ENCODE data around the gene ANKDD1A.

ANKDD1A gene

DNA sequence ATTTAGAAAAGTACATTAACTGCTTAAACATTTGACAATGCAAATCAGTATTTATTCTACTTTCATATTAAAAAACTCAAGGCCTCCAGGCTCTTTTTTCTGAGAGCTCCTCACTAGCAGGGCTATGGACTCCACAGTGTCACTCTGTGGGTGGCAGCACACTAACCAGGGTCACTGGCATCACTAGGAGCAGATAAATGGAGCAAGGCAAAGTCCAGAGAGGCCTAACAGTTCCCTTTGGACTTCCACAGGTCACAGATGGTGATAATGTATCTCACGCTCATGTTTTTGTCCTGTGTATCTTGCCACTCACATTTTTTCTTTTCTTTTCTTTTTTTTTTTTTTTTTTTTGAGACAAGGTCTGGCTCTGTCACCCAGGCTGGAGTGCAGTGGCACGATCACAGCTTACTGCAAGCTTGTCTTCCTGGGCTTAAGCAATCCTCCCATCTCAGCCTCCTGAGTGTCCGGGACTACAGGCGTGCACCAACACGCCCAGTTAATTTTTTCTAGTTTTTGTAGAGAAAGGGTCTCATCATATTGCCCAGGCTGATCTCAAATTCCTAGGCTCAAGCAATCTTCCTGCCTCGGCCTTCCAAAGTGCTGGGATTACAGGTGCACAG, 70.2 kb downstream of the ANKDD1A start:
- no peak for DNase-seq

DNA sequence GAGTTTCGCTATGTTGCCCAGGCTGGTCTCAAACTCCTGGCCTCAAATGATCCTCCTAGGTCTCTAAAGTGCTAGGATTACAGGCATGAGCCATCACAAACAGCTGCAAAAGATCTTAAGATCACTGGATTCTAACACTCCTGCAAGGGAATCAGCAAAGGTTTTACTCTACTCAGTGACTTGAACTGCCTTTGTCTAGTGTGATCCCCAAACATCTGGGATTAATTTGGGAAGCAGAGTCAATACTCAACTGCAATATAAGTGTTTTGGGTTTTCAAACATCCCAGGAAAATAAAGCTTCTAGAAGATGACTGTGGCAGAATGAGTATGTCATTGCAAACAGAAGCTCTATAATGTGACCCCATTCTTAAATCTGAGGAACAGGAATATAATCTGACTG, 70.8 kb downstream of the ANKDD1A start:
- DNase-seq = no peak

DNA sequence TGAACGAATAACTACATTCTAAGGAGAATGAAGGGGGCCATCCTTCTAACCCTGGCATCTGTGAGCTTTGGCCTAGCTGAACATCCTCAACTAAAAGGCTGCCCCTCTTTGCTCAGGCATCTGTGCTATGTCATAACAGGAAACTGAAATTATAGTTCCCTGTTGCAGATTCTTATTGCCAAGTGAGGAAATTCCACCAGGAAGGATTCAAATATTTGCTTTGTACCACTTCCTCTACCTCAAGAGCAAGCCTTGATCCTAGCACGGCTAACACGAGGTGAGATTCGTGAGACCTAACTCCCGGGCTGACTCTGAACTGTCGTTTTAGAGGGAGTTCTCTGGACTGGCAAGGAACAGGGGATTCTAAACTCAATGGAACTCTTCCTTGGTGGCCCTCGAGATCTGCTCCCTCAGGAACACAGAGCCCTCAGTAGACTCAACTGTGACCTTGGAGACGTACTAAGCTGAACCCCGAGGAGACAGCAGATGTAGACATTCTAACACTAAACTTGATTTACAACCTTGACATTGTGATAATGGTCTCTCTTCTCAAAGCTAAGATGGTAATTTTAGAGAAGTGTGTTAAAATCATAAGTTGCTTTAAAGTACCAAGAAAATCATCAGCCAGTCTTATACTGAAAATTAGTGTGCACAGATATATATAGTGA, 73.8 kb downstream of the ANKDD1A start:
- DNase-seq = no peak

DNA sequence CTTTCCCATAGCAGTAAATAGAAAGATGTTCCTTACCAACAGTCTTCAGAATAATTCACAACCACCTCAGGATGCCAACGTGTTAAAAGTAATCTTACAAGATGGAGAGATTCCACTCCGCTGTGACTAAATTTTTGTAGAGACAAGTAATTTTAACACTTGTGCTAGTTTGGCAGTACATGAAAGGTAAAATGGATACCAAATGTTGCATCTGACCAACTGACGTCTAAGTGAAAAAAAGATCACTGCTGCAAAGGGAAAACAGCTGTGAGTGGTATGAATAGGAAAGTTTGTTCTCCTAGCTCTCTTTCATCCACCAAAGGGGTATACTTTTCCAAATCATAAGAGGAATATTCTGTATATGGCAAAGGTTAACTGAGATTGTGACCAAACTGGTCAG, 75.4 kb downstream of the ANKDD1A start:
- no peak for DNase-seq

DNA sequence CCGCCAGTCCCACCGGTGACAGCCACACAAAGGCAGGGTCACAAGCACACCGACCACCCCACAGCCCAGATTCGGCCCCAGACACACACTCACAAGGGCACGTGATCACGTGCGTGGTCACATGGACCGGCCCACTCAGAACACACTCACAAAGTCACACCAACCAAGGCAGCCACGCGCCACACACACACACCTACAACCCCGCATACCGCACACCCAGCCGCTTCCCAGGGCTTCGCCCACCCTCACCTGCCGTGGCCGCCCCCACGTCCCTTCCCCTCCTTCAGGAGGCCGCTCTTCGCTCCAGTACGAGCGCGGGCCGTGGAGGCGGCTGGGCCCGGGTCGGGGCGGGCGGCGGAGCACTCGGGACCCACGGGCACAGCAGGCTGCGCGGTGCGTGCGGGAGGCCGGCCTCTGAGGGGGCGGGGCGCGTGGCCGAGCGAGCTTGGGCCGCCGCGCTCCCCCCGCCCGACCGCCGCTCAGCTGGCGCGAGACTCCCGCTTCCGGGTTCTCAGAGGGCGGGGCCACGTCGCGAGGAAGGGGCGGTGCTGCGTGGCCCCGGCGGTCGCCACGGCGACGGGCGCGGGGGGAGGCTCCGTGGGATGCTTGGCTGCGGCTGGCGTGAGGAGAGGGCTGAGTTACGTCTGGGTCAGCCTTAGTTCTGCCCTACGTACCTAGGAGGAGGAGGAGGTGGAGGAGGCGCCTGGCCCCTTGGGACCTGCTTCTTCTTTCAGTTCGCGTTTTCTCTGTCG, 77.9 kb downstream of the ANKDD1A start, which contains the start of gene SPG21:
Gene SPG21 (minus strand): TSS at position 499 of the 752 bp plus-strand sequence. CDS start 6,345 bp downstream, outside the sequence.
- DNase-seq = peak; percentile 63

DNA sequence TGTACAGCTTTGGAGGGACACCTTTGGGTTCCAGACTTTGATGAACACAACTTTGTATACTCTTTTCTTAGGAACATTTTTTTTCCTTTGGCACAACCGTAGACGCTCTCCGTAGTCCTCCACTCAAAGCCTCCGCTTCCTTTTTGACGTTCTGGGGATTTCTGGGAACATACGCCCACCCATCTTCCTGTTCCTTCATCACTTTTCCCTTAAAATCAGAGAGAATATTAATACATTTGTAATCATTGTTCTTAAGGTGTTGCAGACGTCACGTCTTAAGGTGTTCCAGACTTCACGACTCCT, 78.4 kb downstream of the ANKDD1A start:
- no peak for DNase-seq

DNA sequence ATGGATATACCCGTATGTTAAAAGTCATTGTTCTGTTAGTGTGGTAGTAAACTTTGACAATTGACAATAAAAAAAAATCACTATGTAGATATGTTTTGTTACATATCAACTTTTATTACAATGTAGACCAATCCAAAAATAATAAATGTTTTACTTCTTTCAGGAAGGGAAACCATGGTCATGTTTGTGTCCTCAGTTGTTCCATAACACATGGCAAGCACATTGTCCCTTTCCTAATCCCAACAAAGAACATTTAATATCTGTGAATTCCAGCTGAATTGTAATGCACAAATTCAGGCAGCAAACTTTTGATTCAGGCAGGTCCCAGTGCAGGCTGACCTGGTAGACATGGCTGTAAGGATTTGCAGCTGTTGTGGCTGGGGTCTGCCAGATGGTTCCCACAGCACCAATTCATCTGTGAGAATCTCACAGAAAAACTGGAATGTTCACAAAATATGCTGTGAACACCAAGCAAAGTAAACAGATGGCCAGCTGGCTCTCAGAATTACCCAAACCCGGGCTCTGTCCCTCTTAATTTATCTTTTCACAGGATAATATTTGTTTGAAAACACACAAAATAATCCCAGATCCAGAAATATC, 79.9 kb downstream of the ANKDD1A start:
- DNase-seq = no peak

DNA sequence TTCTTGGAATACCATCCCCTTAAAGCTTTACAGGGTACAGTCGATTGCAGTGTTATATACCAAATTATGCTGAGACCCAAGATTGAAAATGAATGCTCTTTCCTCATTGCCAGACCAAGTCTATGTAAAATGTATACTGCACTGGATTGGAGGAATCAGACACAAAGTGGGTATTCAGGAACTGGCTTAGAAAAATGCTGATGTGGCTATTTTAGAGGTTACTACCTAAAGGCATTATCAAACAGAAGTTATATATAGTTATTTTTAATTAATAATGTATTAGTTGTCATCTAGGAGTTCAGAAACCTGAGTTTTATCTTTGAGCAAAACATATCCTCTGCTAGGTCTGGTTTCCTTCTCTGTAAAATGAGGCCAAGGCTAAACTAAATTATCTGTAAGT, 81.6 kb downstream of the ANKDD1A start:
- DNase-seq = no peak

DNA sequence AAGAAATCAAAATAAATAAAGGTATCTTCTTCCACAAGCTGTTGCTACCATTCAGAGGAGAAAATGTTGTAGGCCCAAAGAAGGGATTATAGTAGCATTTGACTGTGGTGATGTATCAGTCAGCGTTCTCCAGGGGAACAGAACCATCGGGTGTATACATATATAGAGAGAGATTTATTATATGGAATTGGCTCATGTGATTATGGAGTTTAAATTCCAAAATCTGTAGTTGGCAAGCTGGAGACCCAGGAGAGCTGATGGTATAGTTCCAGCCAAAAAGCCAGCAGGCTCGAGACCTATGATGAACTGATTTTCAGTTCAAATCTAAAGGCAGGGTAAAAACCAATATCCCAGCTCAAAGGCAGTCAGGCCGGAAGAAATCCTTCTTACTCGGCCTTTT, 85.4 kb downstream of the ANKDD1A start:
- DNase-seq = no peak

DNA sequence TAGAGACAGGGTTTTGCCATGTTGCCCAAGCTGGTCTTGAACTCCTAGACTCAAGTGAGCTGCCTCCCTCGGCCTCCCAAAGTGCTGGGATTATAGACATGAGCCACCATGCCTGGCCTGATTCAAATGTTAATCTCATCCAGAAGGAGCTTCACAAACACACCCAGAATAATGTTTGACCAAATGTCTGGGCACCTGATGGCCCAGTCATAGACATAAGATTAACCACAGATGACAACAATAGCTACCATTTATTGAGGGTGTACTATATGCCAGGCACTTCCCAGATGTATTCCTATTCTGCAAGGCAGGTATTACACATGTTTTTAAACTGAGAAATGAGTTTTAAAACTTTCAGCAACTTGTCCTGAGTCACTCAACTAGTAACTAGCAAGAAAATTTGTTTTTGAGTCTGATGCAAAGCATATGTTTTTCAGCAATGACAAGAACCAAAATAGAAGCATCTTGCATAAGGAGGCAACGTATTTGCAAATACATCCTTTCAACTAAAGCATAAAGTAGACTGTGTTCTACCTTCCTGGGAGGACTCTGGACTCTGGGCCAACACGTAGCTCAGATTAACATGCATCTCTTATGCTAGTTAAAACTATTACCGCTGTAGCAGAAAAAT, 86.2 kb downstream of the ANKDD1A start:
- no peak for DNase-seq

DNA sequence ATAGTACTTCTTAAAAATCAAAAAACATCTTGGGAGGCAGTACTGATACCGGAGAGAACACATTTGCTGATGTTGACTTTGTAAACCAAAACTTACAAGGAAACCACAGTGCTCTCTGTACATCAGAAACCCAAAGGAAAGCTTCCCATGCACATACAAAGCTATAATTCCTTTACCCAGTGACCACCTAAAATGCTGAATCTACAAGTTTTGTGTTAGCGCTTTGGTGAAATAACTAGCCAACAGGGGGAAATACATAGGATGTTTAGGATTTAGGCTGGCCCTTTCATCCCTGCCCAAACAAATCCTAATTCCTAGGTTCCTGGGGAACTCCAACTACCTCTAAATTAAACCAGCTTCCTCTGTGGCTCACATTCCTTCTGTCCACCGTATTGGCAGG, 93.3 kb downstream of the ANKDD1A start:
- DNase-seq = no peak

DNA sequence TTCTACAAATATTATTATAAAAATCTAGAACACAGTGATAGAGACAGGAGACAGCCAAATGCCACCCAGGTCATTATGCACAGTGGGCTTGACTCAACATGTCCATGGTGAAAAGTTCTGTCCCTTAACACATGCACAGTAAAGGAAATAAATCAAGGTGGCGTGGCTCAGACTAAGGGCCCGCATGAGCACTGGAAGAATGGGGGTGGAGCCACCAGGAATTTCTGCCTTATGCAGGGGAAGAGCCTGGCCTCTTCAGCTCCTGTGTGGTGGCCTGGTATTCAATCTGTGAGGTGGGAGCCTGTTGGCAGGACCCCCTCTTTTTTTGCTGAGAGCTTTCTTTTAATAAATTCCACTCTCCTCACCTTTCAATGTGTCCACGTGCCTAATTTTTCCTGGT, 95.2 kb downstream of the ANKDD1A start:
- DNase-seq = no peak
